ACHN (cell line): ENCODE measurements around the gene DHPS.
"Not testable (repeated sequence)": the region's sequence is repeated elsewhere in the genome, so short reads cannot be mapped to it uniquely, and the experiment has no call there.

Source experiments
- DNase-seq: peaks from one replicate; pipeline ENCODE4 v3.0.0-alpha.2; 2015
- in situ Hi-C: cut with HindIII; loops from 2 replicates; pipeline ENCODE4 v1.10.0; 2017; ENCODE audit warnings: low sequenced_read_pairs, low pct_ligation_motif_present, low pct_unique_long_range_greater_than_20kb

Gene DHPS

GRCh38 chr19:12680034-12680433 is 1.6 kb downstream of the DHPS start:
- in situ Hi-C loops, result no loop called here
- no peak for DNase-seq

- DNase-seq, in situ Hi-C loops: not testable (repeated sequence)
These were observed 3.6 kb downstream of the DHPS start for GRCh38 chr19:12678039-12678438.

GRCh38 chr19:12676928-12677327 is 4.8 kb downstream of the DHPS start:
- in situ Hi-C loops, result no loop called here
- DNase-seq, result no peak

- in situ Hi-C loops, result no loop called here
- peak; percentile 79 for DNase-seq
These were observed 5.3 kb downstream of the DHPS start for GRCh38 chr19:12676384-12676792.

GRCh38 chr19:12675940-12676339 is 5.7 kb downstream of the DHPS start:
- no peak for DNase-seq
- in situ Hi-C loops, result no loop called here

GRCh38 chr19:12675399-12675798 is 6.3 kb downstream of the DHPS start:
- in situ Hi-C loops, result no loop called here
- DNase-seq, result no peak

- in situ Hi-C loops, result no loop called here
- DNase-seq, result no peak
These were observed 8.9 kb downstream of the DHPS start for GRCh38 chr19:12672744-12673143.

- in situ Hi-C loops, result no loop called here
- no peak for DNase-seq
These were observed 11.3 kb downstream of the DHPS start for GRCh38 chr19:12670159-12670928.

- in situ Hi-C loops, result no loop called here
- DNase-seq, result peak; percentile 78
These were observed 12.2 kb downstream of the DHPS start for GRCh38 chr19:12669270-12670158.

- DNase-seq, result peak; percentile 52
These were observed 12.8 kb downstream of the DHPS start for GRCh38 chr19:12668932-12669269.

GRCh38 chr19:12668346-12668745 is 13.3 kb downstream of the DHPS start:
- in situ Hi-C loops, result no loop called here
- DNase-seq, result no peak

More at GRCh38 chr19:12668932-12669269, 12.8 kb downstream of the DHPS start:
- in situ Hi-C loops, result no loop called here

GRCh38 chr19:12667731-12668302 is 13.9 kb downstream of the DHPS start:
- DNase-seq, result no peak
- in situ Hi-C loops, result no loop called here

GRCh38 chr19:12666265-12667048 is 15.2 kb downstream of the DHPS start, which contains the start of the genes MAN2B1 and WDR83:
Gene MAN2B1, minus strand, starts transcription at chr19:12666742. Its CDS starts 41 bp downstream, at chr19:12666701.
Gene WDR83, plus strand, starts transcription at chr19:12666807. Its CDS starts 2,984 bp downstream, at chr19:12669791.
- in situ Hi-C loops, result no loop called here

GRCh38 chr19:12665671-12666264 is 15.9 kb downstream of the DHPS start:
- no peak for DNase-seq
- in situ Hi-C loops, result no loop called here

More at GRCh38 chr19:12666265-12667048, 15.2 kb downstream of the DHPS start, which contains the start of the genes MAN2B1 and WDR83:
- DNase-seq, result peak; percentile 73

- no peak for DNase-seq
- in situ Hi-C loops, result no loop called here
These were observed 16.5 kb downstream of the DHPS start for GRCh38 chr19:12665281-12665573.

- in situ Hi-C loops, result no loop called here
These were observed 17.0 kb downstream of the DHPS start for GRCh38 chr19:12664406-12665280.

GRCh38 chr19:12660980-12661379 is 20.7 kb downstream of the DHPS start:
- DNase-seq, result no peak
- in situ Hi-C loops, result no loop called here

More at GRCh38 chr19:12664406-12665280, 17.0 kb downstream of the DHPS start:
- no peak for DNase-seq
